Adipose tissue (tissue), 3 donors: ENCODE measurements around the gene PGA4. TPM values are rescaled to one million over a fixed set of nuclear protein-coding genes. Genes with fewer than 3 reads are reported as not detected.
"Not testable (repeated sequence)": the region's sequence is repeated elsewhere in the genome, so short reads cannot be mapped to it uniquely, and the experiment has no call there.

Source experiments
- H3K27ac ChIP-seq: one replicate; pipeline ENCODE4 v1.5.1; 2013; ENCODE audit warnings: low read depth, low read length
- WGBS, 3 donors: extraction: QIAGEN DNeasy Blood & Tissue Kit; methylation state at CpG; one replicate each; pipeline ENCODE4 v1.1.7; 2013; 5-methylcytosine and 5-hydroxymethylcytosine counted together
- polyA plus RNA-seq, 3 donors: library from polyadenylated mRNA; stranded (reverse); fragments of 200-250 nt; gene quantifications; one replicate each; pipeline ENCODE4 v1.2.3, GENCODE V29; 2013
- donor health status: healthy with polysubstance abuse.
- donor health status: Bipolar disorder and iron deficiency.
- donor health status: healthy.

The PGA4 gene
- polyA plus RNA-seq, 3 donors: 2.1 to 3,314 (median 221) TPM

- WGBS, 3 donors: 75 to 78% (median 76%) methylated on average over 7 of the region's 8 CpGs
- H3K27ac ChIP-seq: not testable (repeated sequence)
Measured at GRCh38 chr11:61240288-61240687, 18.1 kb downstream of the PGA4 start.

- not testable (repeated sequence) for H3K27ac ChIP-seq
- no CpG with 5 or more reads among the region's 8 CpGs for WGBS, 3 donors
Measured at GRCh38 chr11:61240875-61241274, 18.7 kb downstream of the PGA4 start, which contains the start of gene PGA5. TSS of gene PGA5 (plus strand) at chr11:61241175. CDS start at chr11:61241227, 52 bp downstream.

DNA sequence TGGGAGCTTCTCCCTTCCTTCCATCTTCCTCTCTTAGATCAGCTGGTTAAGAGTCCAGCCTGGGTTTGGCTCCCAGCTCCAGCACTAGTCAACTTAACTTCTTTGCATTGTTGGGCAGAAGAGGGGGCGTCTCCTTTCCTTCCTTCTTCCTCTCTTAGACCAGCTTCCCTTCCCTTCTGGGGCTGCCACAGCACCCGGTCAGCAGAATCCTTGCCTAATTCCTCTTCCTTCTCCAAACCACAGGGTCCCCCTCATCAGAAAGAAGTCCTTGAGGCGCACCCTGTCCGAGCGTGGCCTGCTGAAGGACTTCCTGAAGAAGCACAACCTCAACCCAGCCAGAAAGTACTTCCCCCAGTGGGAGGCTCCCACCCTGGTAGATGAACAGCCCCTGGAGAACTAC, 19.4 kb downstream of the PGA4 start:
- whole genome bisulfite sequencing, 3 donors: no CpG with 5 or more reads among the region's 5 CpGs
- H3K27ac ChIP-seq: not testable (repeated sequence)

- not testable (repeated sequence) for H3K27ac ChIP-seq
- WGBS, 3 donors: no CpG with 5 or more reads among the region's 10 CpGs
Measured at GRCh38 chr11:61245284-61245964, 23.3 kb downstream of the PGA4 start.

DNA sequence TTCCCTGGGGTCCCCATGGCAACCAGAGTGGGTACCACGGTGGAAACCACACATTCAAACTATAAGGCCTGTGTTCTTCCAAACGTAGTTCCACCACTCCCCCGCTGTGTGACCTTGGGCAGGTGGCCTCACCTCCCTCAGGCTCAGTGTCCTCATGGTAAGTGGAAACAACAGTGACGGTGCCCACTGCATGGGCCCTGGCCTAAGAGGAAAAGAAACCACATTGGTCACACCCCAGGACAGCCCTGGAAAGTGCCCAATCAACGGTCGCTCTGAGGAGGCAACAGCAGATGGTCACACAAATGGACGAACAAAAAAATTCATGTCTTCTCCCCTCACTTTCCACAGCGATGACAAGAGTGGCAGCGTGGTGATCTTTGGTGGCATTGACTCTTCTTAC, 25.9 kb downstream of the PGA4 start:
- WGBS, 3 donors: 81 to 90% (median 90%) methylated on average over 9 of the region's 9 CpGs
- not testable (repeated sequence) for H3K27ac ChIP-seq

DNA sequence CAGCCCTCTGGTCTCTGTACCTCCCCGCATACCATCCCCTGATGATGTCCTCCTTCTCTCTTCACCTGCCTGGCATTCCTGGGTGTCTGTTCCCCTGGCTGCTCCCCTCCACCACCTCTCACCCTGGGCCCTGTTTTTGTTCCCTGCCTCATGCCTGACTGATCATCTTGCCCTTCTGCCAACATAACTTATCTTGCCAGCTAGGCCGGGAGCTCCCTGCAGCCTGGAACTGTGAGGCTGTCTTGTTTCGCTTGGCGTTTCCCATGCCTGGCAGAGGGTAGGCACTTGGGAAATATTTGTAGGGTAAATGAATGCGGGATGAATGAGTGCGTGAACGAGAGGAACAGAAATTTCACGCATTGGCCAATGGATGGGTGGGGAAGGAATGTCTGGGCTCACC, 27.1 kb downstream of the PGA4 start:
- 81 to 84% (median 82%) methylated on average over 7 to 8 of the region's 8 CpGs for WGBS, 3 donors
- H3K27ac ChIP-seq: not testable (repeated sequence)

DNA sequence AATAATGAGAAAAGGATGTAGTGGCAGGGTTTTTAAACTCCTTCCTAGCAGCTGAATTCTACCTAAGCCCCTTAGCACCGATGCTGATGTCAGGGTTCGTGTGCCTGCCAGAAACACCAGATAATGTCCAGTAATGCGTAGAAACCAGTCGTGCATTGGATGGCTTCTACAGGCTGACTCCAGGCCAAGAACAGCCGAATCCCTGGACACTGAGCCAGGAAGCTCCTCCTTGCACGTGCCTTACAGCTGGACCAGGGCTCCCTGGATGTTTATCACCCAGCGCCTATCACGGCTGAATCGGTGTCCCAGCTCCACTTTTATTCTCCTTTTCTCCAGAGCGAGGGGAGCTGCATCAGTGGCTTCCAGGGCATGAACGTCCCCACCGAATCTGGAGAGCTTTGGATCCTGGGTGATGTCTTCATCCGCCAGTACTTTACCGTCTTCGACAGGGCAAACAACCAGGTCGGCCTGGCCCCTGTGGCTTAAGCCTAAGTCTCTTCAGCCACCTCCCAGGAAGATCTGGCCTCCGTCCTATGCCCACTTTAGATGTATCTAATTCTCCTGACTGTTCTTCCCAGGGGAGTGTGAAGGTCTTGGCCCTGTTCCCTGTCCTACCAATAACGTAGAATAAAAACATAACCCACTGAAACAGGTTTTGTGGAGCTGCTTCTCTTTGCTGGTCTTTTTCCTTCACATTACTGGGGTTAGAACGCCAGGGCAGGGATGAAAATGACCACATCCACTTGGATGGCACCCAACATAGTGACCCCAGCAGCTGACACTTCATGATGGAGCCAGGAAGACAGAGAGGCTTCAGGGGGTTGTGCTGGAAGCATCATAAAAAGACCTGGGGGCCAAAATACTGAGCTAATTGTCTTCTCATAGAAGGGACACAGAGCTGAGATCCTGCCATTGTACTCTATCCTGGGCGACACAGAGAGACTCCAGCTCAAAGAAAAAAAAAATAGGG, 28.9 kb downstream of the PGA4 start:
- H3K27ac ChIP-seq: not testable (repeated sequence)
- 60 to 70% (median 66%) methylated on average over 20 of the region's 20 CpGs for WGBS, 3 donors

GRCh38 chr11:61252332-61252731, 30.2 kb downstream of the PGA4 start:
- H3K27ac ChIP-seq: not testable (repeated sequence)
- WGBS, 3 donors: 23 to 68% (median 65%) methylated on average over 1 of the region's 1 CpG

DNA sequence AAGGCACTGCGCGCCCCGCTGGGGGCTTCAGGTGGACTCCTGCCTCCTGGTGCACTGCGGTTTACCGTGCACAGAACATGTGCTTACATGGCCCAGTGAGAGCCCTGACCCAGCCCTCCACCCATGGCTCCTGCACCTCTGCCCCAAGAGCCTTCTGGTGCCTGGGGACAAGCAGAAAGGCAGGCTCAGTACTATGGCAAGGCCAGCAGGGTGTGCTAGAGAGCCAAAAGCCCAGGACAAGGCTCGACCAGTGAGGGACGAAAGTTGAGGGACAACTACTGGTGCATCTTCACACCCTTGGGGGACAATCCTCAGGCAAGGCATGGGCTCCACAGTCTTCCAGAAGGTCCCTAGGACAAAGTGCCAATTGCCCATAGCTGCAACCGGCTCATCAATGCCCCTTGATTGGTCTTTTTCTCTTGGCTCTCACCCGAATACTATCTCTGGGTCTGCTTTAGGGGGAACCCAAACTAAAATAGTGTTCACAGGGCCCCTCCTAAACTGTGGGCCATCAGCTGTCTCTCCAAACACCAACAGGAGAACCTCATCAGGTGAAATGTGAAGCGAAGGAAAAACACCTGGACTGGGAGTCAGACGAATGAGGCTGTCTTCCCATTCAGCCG, 32.4 kb downstream of the PGA4 start:
- WGBS, 3 donors: 51 to 63% (median 59%) methylated on average over 12 of the region's 12 CpGs
- no peak overlapping the region for H3K27ac ChIP-seq

DNA sequence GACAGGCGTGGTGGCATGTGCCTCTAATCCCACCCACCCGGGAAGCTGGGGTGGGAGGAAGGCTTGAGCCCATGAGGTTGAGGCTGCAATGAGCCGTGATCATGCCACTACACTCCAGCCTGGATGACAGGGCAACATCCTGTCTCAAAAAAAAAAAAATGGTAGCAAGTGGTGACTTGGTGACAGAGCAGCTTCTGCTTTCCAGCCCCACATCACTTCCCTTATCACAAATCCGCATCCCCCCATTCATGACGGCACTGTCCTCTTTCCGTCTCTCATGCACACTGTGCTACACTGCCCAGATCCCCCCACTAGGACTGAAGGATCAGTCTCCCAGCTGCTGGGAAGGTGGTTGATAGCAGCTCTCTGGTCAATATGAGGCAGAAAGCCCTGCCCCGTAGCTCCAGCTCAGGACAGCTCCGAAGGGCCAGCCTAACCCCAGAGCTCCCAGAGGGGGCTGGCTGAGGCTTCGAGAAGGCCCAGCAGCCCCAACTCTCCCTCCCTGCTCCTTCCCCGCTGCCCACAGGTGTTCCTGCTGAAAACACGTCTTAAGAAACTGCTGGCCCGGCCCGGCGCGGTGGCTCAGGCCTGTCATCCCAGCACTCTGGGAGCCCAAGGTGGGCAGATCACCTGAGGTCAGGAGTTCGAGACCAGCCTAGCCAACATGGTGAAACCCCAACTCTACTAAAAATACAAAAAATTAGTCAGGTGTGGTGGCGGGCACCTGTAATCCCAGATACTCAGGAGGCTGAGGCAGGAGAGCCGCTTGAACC, 34.7 kb downstream of the PGA4 start:
- 85 to 90% (median 89%) methylated on average over 18 of the region's 18 CpGs for WGBS, 3 donors
- no peak overlapping the region for H3K27ac ChIP-seq

GRCh38 chr11:61258546-61258945, 36.4 kb downstream of the PGA4 start:
- WGBS, 3 donors: 80 to 87% (median 80%) methylated on average over 9 of the region's 9 CpGs

GRCh38 chr11:61259363-61259762, 37.2 kb downstream of the PGA4 start:
- no peak overlapping the region for H3K27ac ChIP-seq
- WGBS, 3 donors: 89 to 97% (median 95%) methylated on average over 6 of the region's 6 CpGs

More at GRCh38 chr11:61258546-61258945, 36.4 kb downstream of the PGA4 start:
- H3K27ac ChIP-seq: no peak overlapping the region

- 93 to 97% (median 94%) methylated on average over 6 of the region's 6 CpGs for WGBS, 3 donors
- H3K27ac ChIP-seq: no peak overlapping the region
Measured at GRCh38 chr11:61264371-61264770, 42.2 kb downstream of the PGA4 start.

DNA sequence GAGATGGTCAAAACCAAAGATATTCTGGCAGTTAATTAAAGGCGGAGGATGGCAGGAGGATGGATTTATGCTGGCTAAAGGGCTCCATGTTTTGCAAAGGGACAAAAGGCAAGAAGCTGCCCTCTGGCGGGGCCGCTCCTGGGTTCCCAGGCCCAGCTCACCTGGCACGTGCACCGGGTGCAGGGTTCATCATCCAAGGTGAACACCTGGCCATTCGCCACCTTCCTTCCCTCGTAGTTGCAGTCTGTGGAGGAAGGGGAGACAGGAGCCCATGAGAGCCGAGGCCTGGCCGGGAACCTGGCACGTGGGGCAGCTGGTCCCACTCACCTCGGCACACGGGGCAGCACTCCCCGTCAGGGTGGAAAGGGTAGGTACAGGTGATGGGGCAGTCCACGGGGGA, 42.6 kb downstream of the PGA4 start:
- 55 to 94% (median 92%) methylated on average over 14 of the region's 14 CpGs for WGBS, 3 donors
- H3K27ac ChIP-seq: no peak overlapping the region

DNA sequence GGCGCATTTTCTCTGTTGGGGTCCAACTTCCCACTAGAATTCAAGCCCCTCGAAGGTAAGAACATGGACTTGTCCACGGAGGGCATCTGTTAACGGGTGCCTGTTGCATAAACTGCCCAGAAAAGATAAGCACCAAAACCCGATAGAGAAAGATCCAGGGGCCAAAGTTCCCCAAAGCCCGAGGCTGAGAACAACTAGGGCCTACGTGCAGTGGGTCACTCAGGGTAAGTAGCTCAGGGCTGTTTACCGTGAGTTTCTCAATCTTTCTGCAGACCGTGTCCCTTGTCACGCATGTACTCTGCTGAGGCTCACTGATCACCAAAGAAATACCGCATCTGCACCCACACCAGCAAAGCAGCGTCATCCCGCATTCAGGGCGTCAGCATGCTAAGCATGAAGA, 43.2 kb downstream of the PGA4 start:
- H3K27ac ChIP-seq: no peak overlapping the region
- WGBS, 3 donors: 76 to 92% (median 92%) methylated on average over 14 of the region's 14 CpGs

DNA sequence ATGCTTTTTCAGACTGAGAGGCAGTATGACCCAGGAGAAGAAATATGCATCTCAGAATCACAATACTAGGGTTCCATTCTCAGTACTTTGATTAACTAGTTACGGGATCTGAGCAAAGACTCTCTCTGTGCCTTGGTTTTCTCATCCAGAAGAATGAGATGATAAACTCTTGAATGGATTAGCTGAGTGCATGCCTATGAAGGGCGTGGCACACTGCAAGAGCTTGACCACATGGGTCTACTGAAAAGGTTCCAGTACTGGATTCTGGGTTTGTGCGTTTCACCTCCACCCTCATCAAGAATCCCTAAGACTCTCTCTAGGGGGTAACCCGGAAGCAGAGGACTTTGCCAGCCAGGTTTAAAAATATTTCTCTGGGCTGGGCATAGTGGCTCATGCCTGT, 44.5 kb downstream of the PGA4 start:
- H3K27ac ChIP-seq: no peak overlapping the region
- 84 to 89% (median 86%) methylated on average over 4 of the region's 4 CpGs for WGBS, 3 donors

GRCh38 chr11:61267437-61267841, 45.3 kb downstream of the PGA4 start:
- no peak overlapping the region for H3K27ac ChIP-seq
- 32 to 68% (median 63%) methylated on average over 6 of the region's 6 CpGs for WGBS, 3 donors

GRCh38 chr11:61268588-61269250, 46.6 kb downstream of the PGA4 start:
- WGBS, 3 donors: 87 to 91% (median 90%) methylated on average over 15 of the region's 15 CpGs
- no peak overlapping the region for H3K27ac ChIP-seq
